HG02870 (cell line): ENCODE results near the gene FRS2.
A peak's percentile ranks its signal among the peaks of the same experiment; 100 is the strongest.
"Not testable (repeated sequence)": the region's sequence is repeated elsewhere in the genome, so short reads cannot be mapped to it uniquely, and the experiment has no call there.

Experiments
- ATAC-seq: cut with Tn5 transposase; IDR thresholded peaks from one replicate; pipeline ENCODE4 v1.9.1; 2021; ENCODE audit warnings: mild to moderate bottlenecking, moderate library complexity; ENCODE audit not compliant: unreplicated experiment

The FRS2 gene, protein sequence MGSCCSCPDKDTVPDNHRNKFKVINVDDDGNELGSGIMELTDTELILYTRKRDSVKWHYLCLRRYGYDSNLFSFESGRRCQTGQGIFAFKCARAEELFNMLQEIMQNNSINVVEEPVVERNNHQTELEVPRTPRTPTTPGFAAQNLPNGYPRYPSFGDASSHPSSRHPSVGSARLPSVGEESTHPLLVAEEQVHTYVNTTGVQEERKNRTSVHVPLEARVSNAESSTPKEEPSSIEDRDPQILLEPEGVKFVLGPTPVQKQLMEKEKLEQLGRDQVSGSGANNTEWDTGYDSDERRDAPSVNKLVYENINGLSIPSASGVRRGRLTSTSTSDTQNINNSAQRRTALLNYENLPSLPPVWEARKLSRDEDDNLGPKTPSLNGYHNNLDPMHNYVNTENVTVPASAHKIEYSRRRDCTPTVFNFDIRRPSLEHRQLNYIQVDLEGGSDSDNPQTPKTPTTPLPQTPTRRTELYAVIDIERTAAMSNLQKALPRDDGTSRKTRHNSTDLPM

DNA sequence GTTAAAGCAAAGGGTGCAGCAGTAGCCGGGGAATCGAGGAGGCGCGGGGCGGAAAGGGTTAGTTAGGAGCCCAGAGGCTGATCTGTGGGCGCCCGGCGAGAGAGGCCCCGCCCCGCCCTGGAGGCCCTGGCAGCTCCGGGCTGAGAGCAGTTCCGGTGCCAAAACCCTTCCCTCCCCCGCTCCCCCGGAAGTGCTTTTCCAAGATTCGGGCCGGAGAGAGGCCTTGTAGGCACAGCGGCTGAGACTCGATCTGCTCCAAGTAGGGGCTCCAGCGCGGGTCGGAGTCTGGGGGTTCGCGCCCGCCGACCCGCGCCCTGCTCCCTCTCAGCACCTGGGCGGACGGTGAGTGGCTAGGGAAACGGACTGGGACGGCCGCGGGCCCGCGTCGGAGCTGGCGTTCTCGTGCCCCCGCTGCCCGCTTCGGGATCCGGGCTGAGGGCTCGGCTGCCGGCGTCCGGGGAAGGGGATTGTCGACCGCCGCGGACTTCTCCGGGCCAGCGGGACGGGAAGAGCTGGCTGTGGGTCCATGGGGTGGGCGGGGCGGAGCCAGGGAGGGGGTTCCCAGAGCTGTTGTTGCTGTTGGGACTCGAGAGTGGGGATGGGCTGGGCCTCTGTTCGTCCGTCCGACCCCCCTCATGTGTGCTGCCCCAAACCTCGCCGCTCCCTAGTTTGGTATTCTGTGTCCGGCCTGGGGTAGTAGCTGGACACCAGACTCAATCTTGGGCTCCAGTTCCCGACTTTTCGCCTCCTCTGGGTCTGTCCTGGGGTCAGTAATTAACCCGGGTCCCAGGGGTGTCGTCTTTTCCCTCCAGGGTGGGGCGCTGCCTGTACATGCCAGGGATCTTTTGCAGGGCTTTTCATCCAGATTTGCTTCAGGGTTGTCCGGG, at the start of gene FRS2:
Gene FRS2 (plus strand): TSS at position 200 of the 887 bp plus-strand sequence. CDS start 98,643 bp downstream, outside the sequence.
- ATAC-seq, result peak; percentile 96

DNA sequence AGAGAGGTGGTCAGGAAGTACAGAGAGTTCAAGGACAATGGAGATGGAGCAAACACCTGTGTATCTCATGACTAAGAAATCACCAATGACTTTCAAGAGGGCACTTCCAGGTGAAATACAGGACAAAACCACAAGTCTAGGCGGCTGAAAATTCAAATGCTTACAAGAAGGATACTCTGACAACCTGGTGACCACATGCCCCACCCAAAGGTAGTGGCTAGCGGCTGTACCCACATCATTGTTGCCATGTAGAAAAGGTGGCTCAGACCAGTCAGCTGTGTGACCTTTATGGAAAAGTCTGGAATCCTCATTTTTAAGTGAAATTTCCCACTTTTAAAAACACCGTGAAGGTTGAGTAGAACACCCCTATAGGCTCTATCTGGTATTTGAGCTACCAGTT, 48.6 kb upstream of the FRS2 start:
- ATAC-seq, result no peak

DNA sequence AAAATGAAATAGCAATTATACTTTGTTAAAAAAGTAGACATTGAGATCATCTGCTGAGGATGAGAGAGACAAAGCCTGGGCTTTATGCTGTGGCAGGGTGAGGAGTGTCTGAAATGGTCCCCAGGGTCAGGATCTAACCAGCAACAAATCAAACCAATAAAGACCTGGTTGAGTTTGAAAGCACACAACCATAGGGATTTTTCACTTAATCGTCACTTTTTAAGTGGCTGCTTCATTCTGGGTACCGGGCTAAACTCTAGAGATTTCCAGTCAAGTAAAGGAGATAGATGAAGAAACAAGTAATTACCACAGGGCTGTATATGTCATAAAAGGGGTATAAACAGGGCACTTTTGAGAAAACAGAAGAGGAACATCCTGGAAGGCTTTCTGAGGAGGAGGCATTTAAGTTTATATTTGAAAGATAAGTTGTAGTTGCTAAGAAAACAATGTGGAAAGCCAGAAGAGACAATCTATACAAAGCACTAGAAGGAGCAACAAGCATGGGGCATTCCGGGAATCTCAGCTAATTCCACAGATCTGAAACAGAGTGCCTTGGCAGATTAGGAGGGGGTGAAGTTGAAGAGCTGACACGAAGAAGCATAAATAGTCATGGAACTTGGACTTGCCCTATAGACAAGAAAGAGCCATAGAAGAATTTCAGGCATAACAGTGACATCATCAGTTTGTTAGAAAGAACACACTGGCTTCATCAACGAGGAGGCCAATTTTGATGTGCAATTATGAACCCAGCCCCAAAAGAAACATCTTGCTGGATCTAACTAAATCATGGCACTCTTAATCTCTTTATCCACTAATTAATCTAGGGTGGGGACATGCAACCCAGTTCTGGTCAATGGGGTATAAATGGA, 46.9 kb upstream of the FRS2 start:
- no peak for ATAC-seq

DNA sequence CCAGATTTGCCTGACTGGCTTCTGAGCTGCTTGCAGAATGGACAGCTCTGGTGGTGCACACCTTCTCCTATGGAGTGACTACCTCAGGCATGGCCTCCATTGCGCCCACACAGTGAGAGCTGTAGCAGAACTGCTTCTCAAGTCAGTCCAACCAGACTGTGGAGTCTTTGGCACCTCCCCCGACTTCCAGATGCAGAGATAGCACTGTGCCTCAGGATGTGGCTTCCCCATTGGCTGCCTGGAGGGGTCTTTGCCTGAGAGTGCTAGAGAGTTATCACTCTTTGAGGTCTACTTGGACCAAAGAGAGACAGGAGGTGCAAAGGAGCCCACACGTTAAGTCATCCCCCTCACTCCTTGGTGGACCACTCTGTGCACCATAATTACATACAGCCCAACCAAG, 44.8 kb upstream of the FRS2 start:
- ATAC-seq, result no peak

DNA sequence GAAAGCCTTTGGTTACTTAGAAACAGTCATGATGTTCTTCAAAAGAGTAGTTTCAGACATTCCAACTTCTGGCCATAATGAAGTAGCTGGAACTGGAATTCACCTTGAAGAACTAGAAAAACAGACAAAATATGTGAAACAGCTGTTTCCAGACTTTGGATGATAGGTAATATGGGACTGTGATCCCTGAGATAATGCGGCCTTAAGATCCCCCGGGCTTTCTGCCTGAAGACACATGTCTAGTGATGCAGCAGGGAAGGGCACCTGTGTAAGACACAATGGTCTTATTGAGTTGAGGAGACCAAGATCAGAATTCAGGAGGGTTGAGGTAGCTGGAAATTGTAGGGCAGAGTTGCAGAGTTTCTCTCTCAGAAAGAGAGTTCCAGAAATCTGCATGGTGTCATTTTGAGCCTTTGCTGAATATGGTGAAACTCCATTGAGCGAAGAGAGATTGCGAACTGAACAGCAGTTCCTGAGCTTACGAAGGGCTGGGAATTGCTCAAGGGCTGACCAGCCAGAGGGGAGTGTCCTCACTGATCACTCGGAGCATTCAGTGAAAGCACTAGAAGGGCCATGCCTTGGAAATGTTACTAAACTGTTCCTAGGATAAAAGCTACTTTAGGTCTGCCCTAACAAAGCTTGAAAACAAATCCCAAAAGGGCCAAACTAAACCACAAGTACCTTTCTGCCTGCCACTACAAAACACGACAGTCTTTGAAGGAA, 41.7 kb upstream of the FRS2 start:
- ATAC-seq, result no peak

DNA sequence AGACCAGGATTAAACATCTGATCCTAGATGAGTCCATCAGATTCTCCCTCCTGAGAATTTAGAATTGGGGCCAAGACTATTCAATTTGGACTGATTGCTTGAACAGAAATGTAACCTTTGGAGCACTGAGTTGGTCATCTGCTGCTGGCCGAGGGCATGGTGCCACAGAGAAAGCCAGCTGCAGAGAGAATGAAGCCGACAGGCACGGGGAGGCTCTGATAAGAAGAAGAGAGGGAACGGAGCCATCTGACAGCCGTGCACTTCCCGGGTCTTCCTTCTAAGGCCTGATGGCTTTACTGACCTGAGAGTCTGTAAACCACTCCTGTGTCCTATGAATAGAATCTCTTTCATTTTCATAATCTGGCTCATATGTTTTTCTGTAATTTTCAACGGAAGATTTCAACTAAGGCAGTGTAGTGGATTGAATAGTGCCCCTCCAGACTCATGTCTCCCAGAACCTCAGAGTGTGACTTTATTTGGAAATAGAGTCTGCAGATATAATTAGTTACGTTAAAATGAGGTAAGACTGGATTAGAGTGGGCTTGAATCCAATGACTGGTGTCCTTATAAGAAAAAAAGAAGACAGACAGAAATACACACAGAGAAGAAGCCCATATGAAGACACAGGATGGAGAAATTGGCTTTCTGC, 39.1 kb upstream of the FRS2 start:
- no peak for ATAC-seq

DNA sequence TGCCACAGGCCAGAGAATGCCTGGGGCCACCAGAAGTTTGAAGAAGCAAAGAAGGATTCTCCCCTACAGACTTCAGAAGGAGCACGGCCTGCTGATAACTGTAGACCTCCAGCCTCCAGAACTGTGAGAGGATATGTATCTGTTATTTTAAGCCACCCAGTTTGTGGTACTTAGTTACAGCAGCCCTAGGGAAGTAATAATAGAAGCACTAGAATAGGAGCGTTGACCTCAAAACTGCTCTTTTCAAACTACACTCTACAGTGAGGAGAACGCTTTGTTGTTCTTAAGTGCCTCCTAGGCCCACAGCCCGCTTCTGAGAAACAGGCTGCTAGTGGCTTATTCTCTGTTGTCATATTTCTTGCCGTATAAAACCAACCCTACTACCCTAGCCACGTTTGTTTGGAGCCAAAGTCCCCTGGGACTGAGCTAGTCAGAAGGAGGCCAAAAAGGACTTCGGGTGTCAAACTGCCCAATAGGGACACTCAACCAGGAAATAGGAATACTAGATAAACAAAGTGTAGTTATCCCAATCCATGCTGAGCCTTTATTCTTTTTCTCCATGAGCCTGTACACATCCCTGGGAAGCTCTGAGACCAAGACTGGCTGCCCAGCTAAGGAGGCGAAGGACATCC, 38.5 kb upstream of the FRS2 start:
- no peak for ATAC-seq

DNA sequence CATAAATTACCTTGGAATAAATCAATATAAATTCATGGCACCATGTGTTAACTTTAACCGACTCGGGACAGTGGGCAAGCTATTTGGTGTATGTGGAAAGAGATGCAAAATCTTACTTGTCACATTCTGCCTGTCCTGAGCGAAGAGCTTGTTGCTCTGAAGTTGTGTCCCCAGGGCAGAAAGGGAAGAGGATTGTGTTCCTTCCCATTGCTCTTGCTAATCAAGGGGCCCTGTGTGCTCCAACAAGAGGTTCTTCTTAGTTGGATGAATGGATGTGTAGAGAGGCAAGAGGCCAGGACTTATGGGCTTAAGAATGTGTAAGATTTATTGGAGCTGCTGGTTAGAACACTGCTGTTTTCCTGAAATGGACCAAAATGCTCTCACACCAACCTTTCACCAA, 36.5 kb upstream of the FRS2 start:
- no peak for ATAC-seq

DNA sequence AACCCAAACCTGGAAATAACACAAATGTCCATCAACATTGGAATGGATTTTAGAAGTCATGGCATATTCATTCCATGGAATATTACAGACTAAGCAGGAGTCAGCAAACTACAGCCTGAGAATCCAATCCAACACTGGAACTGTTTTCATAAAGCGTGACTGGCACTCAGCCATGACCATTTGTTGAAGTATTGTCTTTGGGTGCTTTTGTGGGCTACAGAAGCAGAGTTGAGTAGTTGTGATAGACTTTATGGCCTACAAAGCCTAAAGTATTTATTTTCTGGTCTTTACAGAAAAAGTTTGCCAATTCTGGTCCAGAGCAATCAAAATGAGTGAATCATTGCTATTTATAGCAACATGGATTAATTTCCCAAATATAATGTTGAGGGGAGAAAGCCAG, 34.5 kb upstream of the FRS2 start:
- ATAC-seq, result no peak

DNA sequence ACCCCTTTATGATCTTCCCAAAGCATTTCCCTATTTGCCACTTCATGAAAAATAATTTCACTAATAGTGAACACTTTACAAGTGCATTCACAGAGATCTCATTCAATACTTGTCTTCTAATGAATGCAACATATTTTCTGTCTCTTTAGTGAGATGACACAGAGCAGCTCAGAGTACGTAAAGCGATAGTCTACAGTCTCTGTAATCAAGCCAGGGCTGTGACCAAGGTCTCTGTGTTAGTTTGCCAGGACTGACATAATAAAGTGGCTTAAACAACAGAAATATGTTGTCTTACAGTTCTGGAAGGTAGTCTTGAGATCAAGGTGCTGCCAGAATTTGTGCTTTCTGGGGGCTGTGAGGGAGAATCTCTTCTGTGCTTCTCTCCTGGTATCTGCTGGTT, 33.1 kb upstream of the FRS2 start:
- no peak for ATAC-seq

DNA sequence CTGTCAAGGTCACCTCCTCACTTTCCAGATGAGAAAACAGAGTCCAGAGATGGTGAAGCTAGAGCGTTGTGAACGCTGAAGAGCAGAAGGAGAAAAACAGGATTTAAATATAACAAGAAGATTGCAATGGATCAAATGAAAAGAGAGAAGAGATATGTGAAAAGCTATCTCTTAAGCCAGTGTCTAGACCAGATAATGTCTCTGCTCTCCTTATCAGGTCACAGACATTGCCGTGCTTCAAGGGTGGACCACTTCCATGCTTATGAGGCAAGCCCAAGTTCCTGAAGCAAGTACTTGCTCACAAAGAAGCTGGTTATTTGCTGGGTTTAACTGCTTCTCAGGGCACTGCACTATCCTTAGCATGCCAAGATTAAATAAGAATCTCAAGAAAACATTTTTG, 31.6 kb upstream of the FRS2 start:
- ATAC-seq, result no peak

DNA sequence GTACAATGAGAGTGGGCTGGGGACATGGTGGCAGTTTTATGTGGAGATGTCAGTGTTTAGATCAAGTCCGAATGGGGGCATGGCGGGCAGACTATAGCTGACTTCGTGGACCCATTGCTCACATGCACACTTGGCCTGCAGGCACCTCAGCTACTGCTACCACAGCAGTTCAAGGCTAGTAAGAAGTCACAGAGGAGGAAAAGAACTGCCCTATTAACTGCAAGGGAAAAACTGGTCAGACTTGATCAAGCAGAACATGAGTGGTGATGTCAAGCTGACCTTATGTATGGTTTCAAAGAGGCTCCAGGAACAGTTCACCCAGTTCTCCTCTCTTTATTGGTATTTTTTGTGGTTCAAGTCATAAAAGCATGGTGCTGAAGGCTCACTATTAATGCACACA, 30.2 kb upstream of the FRS2 start:
- ATAC-seq, result no peak

DNA sequence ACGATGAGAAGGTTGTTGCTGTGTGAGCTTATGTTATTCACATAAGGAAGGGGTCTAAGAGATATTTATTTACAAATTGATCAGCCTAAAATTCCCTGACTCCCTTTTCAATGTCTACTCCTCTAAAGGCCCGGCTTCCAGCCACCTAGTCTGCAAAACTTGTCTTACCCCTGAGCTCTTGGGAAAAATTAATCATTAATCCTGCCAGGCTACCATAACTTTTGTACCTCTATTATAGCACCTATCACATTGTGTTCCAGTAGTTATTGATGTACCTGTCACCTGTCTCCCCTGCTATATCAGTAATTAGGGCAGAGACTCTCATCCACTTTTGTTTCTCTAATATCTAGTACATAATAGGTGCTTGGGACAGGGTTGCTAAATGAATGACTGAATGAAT, 29.3 kb upstream of the FRS2 start:
- no peak for ATAC-seq

DNA sequence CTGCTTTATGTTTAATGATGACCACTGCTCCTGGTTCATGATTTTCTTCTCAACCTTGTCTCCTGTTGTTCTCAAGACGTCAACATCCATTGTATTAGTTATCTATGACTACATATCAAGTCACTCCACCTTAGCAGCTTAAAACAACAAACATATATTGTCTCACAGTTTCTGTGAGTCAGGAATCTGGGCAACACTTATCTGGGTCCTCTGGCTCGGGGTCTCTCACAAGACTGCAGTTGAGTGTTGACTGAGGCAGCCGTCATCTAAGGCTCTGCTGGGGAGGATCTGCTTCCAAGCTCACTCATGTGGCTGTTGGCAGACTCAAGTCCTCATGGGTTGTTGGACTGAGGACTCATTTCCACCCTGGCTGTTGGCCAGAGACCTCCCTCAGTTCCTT, 27.3 kb upstream of the FRS2 start:
- no peak for ATAC-seq

DNA sequence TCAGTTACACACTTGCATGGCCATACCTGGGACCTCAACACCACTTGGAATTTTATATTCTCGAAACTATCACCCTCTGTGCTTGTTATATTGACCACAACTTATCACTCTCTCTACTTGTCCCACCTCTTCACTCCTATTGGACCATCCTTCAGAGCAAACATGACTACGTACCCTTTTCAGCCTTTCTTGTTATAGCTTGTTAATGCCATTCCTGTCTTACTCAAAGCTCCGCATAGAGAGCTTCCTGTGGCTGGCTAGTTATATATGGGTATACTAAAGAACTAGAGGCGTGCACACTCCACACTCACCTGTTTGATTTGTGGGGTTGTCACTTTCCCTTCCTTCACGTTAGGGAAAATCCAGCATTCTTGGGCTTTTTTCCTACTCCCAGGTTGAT, 26.3 kb upstream of the FRS2 start:
- ATAC-seq, result no peak

DNA sequence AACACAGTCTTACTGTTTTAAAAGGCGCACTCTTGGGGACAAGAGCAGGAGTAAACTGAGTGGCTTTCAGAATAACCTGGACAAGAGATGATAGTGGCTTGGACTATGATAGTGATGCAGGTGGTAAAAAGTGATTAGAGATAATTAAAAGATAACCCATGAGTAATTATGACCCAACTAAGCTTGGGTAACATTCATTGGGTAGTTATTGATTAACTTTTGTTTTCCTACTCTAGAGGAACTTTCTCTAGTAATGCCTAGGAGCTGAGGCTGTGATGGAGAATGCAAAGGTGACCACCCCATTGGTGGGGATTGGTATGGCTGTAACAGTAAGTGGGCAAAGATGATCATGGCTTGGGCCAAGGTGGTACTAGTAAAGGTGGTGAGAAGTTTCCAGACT, 22.3 kb upstream of the FRS2 start:
- ATAC-seq, result no peak

DNA sequence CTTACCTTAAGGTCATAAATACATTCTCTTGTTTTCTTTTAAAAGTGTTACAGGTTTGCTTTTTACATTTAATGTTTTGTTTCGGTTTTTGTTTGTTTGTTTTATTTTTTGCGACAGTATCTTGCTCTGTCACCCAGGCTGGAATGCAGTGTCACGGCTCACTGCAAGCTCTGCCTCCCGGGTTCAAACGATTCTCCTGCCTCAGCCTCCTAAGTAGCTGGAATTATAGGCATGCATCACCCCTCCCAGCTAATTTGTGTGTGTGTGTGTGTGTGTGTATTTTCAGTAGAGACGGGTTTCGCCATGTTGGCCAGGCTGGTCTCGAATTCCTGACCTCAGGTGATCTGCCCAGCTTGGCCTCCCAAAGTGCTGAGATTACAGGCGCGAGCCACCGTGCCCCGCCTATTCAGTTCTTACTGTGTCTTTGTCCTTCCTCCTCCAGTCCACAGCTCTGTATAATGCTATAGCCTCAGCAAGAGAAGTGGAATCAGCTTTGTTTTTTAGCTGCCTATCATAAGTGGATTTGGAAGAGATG, 17.5 kb upstream of the FRS2 start:
- not testable (repeated sequence) for ATAC-seq

DNA sequence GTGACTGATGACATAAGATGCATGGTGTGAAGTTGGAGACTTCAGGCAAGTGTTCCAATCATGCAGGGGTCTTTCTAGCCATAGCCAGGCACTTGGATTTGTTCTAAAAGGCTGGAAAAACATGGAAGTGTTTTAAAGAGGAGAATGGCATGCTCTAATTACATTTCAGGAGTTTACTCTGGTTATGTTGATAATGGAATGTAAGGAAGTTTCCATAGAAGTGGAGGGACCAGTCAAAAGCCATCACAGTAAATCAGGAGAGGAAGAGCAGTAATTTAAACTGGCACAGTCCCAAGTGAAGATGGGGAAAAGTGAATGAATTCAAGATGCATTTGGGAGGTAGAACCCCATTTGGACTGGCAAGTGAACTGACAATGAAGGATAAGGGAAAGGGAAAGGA, 13.9 kb upstream of the FRS2 start:
- ATAC-seq, result no peak

DNA sequence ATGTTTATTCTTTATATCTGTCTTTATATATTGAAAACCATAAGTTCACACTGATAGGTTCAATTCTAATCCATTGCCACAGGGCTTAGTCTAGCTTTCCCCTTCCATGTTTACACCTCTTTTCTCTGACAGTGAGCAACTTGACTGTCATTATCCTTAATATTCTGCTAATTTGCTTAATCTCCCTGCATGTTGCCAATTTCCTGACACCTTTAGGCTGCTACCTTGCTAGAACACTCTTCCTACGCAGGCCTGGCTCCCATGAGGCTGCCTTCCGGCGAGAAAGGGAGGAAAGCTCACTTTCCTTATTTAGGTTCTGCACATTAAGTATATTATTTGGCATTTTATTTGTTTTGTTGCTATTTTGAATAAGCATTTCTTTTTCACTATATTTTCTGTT, 12.8 kb upstream of the FRS2 start:
- ATAC-seq, result no peak
